ENCODE data around the gene MAPK8. TPM values are rescaled to one million over a fixed set of nuclear protein-coding genes. Genes with fewer than 3 reads are reported as not detected.

The MAPK8 gene
- polyA plus RNA-seq, 3 donors: 18.4 to 21.1 (median 18.5) TPM

GRCh38 chr10:48292616-48293015 is 13.9 kb upstream of the MAPK8 start:
- Histone ChIP-seq H3K9me3 (replicated peaks in 1 of 2; ENCODE audit: control insufficient read depth in 1 of 2, insufficient read depth in 1 of 2, low read length in 2 of 2) (no peaks in the 10 kb centered on the region), H2AFZ (ENCODE audit: insufficient read depth, low read depth, low read length, poor library complexity, severe bottlenecking) (no peak overlapping the region), H3K79me2 (ENCODE audit: insufficient read depth, low read length) (no peaks in the 10 kb centered on the region), H3K4me3 (replicated peaks in 1 of 3; ENCODE audit: low read depth in 2 of 3, low read length in 3 of 3) (no peak overlapping the region), H4K20me1 (ENCODE audit: insufficient read depth, low read length) (no peaks in the 10 kb centered on the region), H3K9ac (ENCODE audit: insufficient read depth, low read length, poor library complexity, severe bottlenecking) (no peak overlapping the region), H3K27ac (ENCODE audit: low read depth in 1 of 2, low read length in 2 of 2) (no peak overlapping the region), H3K4me1 (ENCODE audit: control insufficient read depth in 1 of 2, insufficient read depth in 2 of 2, low read length in 2 of 2) (peaks cover 0 to 5% of the 10 kb centered on the region in 2 donors), H3K27me3 (ENCODE audit: control insufficient read depth in 2 of 2, insufficient read depth in 2 of 2, low read length in 2 of 2) (no peaks in the 10 kb centered on the region), H3K4me2 (replicated peaks; ENCODE audit: extremely low read depth, low read length, poor library complexity, severe bottlenecking) (no peak overlapping the region), H3K36me3 (replicated peaks in 1 of 2; ENCODE audit: control insufficient read depth in 1 of 2, insufficient read depth in 2 of 2, low read length in 2 of 2) (no peaks in the 10 kb centered on the region)
- H3K27ac Mint-ChIP-seq: no peak overlapping the region
- H3K27me3 Mint-ChIP-seq (ENCODE audit: low read depth in 3 of 3): peaks cover 0 to 3% (median 0%) of the 10 kb centered on the region in 3 donors
- intact Hi-C loops (cut with micrococcal nuclease): no loop called here
- no peak overlapping the region for H3K4me3 Mint-ChIP-seq
- no peaks in the 10 kb centered on the region for H3K36me3 Mint-ChIP-seq
- H3K9me3 Mint-ChIP-seq: peaks cover 0 to 3% (median 0%) of the 10 kb centered on the region in 7 donors
- TF ChIP-seq, protein P1, sequence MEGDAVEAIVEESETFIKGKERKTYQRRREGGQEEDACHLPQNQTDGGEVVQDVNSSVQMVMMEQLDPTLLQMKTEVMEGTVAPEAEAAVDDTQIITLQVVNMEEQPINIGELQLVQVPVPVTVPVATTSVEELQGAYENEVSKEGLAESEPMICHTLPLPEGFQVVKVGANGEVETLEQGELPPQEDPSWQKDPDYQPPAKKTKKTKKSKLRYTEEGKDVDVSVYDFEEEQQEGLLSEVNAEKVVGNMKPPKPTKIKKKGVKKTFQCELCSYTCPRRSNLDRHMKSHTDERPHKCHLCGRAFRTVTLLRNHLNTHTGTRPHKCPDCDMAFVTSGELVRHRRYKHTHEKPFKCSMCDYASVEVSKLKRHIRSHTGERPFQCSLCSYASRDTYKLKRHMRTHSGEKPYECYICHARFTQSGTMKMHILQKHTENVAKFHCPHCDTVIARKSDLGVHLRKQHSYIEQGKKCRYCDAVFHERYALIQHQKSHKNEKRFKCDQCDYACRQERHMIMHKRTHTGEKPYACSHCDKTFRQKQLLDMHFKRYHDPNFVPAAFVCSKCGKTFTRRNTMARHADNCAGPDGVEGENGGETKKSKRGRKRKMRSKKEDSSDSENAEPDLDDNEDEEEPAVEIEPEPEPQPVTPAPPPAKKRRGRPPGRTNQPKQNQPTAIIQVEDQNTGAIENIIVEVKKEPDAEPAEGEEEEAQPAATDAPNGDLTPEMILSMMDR (IDR thresholded peaks at IDR 0.05): no peak
- DNase-seq: no peak
- WGBS (ENCODE audit: insufficient coverage): 100% methylated on average over 1 of the region's 3 CpGs
- peaks cover 7% of the 10 kb centered on the region for H3K4me1 Mint-ChIP-seq

- no peak overlapping the region for H3K4me3 ChIP-seq (replicated peaks in 1 of 3; ENCODE audit: low read depth in 2 of 3, low read length in 3 of 3)
- intact Hi-C loops (cut with micrococcal nuclease): no loop called here
Observed at GRCh38 chr10:48294431-48294830, 12.0 kb upstream of the MAPK8 start.

More at GRCh38 chr10:48294431-48294830, 12.0 kb upstream of the MAPK8 start:
- DNase-seq: no peak
- TF ChIP-seq, protein P1 (IDR thresholded peaks at IDR 0.05): no peak
- H3K27me3 ChIP-seq (ENCODE audit: control insufficient read depth in 2 of 2, insufficient read depth in 2 of 2, low read length in 2 of 2): no peaks in the 10 kb centered on the region
- WGBS (ENCODE audit: insufficient coverage): 91% methylated on average over 1 of the region's 2 CpGs
- no peaks in the 10 kb centered on the region for H4K20me1 ChIP-seq (ENCODE audit: insufficient read depth, low read length)
- H3K27ac ChIP-seq (ENCODE audit: low read depth in 1 of 2, low read length in 2 of 2): no peak overlapping the region
- peaks cover 7% of the 10 kb centered on the region for H3K4me1 Mint-ChIP-seq
- no peaks in the 10 kb centered on the region for H3K36me3 Mint-ChIP-seq
- peaks cover 0 to 5% (median 3%) of the 10 kb centered on the region in 3 donors for H3K27me3 Mint-ChIP-seq (ENCODE audit: low read depth in 3 of 3)
- no peak overlapping the region for H2AFZ ChIP-seq (ENCODE audit: insufficient read depth, low read depth, low read length, poor library complexity, severe bottlenecking)
- H3K36me3 ChIP-seq (replicated peaks in 1 of 2; ENCODE audit: control insufficient read depth in 1 of 2, insufficient read depth in 2 of 2, low read length in 2 of 2): no peaks in the 10 kb centered on the region
- no peaks in the 10 kb centered on the region for H3K9me3 ChIP-seq (replicated peaks in 1 of 2; ENCODE audit: control insufficient read depth in 1 of 2, insufficient read depth in 1 of 2, low read length in 2 of 2)
- H3K4me2 ChIP-seq (replicated peaks; ENCODE audit: extremely low read depth, low read length, poor library complexity, severe bottlenecking): no peak overlapping the region
- no peaks in the 10 kb centered on the region for H3K79me2 ChIP-seq (ENCODE audit: insufficient read depth, low read length)
- no peak overlapping the region for H3K4me3 Mint-ChIP-seq
- peaks cover 0 to 5% of the 10 kb centered on the region in 2 donors for H3K4me1 ChIP-seq (ENCODE audit: control insufficient read depth in 1 of 2, insufficient read depth in 2 of 2, low read length in 2 of 2)
- peaks cover 0 to 3% (median 0%) of the 10 kb centered on the region in 7 donors for H3K9me3 Mint-ChIP-seq
- H3K27ac Mint-ChIP-seq: no peak overlapping the region
- no peak overlapping the region for H3K9ac ChIP-seq (ENCODE audit: insufficient read depth, low read length, poor library complexity, severe bottlenecking)
